Measurements from ENCODE around the gene CDC6. TPM values are rescaled to one million over a fixed set of nuclear protein-coding genes. Genes with fewer than 3 reads are reported as not detected.

Gene CDC6
- total RNA-seq, 2 experiments from 2014 or later, result 95.6 to 95.7 TPM

- Mint-ChIP-seq H3K4me1 (ENCODE audit: low read depth) (peaks cover 10% of the 10 kb centered on the region), H3K4me3 (no peak overlapping the region), H3K27ac (no peak overlapping the region), H3K27me3 (no peaks in the 10 kb centered on the region), H3K36me3 (peaks cover 17% of the 10 kb centered on the region), H3K9me3 (no peaks in the 10 kb centered on the region)
- intact Hi-C loops (cut with micrococcal nuclease), result no loop called here
- DNase-seq, result no peak
- ChIA-PET POLR2A (no interaction called here), CTCF (interaction anchor here (0.7 kb wide), 1 partner anchor 18 kb away, joined by 3 read pairs; no protein-coding TSS in a partner anchor)
Observed at GRCh38 chr17:40264458-40265185, 23.1 kb upstream of the CDC6 start.

GRCh38 chr17:40265337-40265736, 22.3 kb upstream of the CDC6 start:
- intact Hi-C loops (cut with micrococcal nuclease), result no loop called here
- Mint-ChIP-seq H3K27ac (no peak overlapping the region), H3K4me3 (no peak overlapping the region), H3K36me3 (peaks cover 17% of the 10 kb centered on the region), H3K9me3 (no peaks in the 10 kb centered on the region), H3K27me3 (no peaks in the 10 kb centered on the region), H3K4me1 (ENCODE audit: low read depth) (peaks cover 10% of the 10 kb centered on the region)
- ChIA-PET POLR2A (no interaction called here), CTCF (no interaction called here)
- DNase-seq, result no peak

- no peaks in the 10 kb centered on the region for H3K9me3 Mint-ChIP-seq
- CTCF ChIA-PET, result no interaction called here
Observed at GRCh38 chr17:40266882-40267281, 20.8 kb upstream of the CDC6 start.

GRCh38 chr17:40268141-40268712, 19.5 kb upstream of the CDC6 start:
- DNase-seq, result no peak
- Mint-ChIP-seq H3K4me3 (no peak overlapping the region), H3K27ac (no peak overlapping the region), H3K9me3 (no peaks in the 10 kb centered on the region), H3K36me3 (peaks cover 7% of the 10 kb centered on the region), H3K4me1 (ENCODE audit: low read depth) (no peaks in the 10 kb centered on the region), H3K27me3 (no peaks in the 10 kb centered on the region)
- intact Hi-C loops (cut with micrococcal nuclease), result no loop called here
- POLR2A ChIA-PET, result interaction anchor here (1.3 kb wide), 1 partner anchor 10 kb away, joined by 3 read pairs; no protein-coding TSS in a partner anchor
- CTCF ChIA-PET, result no interaction called here

More at GRCh38 chr17:40266882-40267281, 20.8 kb upstream of the CDC6 start:
- Mint-ChIP-seq H3K27ac (no peak overlapping the region), H3K4me3 (no peak overlapping the region), H3K27me3 (no peaks in the 10 kb centered on the region), H3K4me1 (ENCODE audit: low read depth) (peaks cover 10% of the 10 kb centered on the region), H3K36me3 (peaks cover 14% of the 10 kb centered on the region)
- no peak for DNase-seq
- intact Hi-C loops (cut with micrococcal nuclease), result no loop called here
- POLR2A ChIA-PET, result interaction anchor here (1.3 kb wide), 1 partner anchor 8 kb away, joined by 3 read pairs; no protein-coding TSS in a partner anchor

- Mint-ChIP-seq H3K27me3 (no peaks in the 10 kb centered on the region), H3K4me3 (no peak overlapping the region), H3K36me3 (peaks cover 42% of the 10 kb centered on the region), H3K9me3 (no peaks in the 10 kb centered on the region), H3K4me1 (ENCODE audit: low read depth) (peaks cover 20% of the 10 kb centered on the region), H3K27ac (no peak overlapping the region)
- ChIA-PET POLR2A (no interaction called here), CTCF (no interaction called here)
- no peak for DNase-seq
- intact Hi-C loops (cut with micrococcal nuclease), result no loop called here
Observed at GRCh38 chr17:40278414-40278813, 9.3 kb upstream of the CDC6 start.

- no peak overlapping the region for H3K27ac Mint-ChIP-seq
- intact Hi-C loops (cut with micrococcal nuclease), result no loop called here
- ChIA-PET POLR2A (interaction anchor here (0.6 kb wide), 1 partner anchor 34 kb away, joined by 3 read pairs; no protein-coding TSS in a partner anchor), CTCF (no interaction called here)
- DNase-seq, result no peak
- no peak overlapping the region for H3K4me3 Mint-ChIP-seq
- no peaks in the 10 kb centered on the region for H3K9me3 Mint-ChIP-seq
- H3K4me1 Mint-ChIP-seq (ENCODE audit: low read depth), result peaks cover 28% of the 10 kb centered on the region
- H3K27me3 Mint-ChIP-seq, result no peaks in the 10 kb centered on the region
- H3K36me3 Mint-ChIP-seq, result peaks cover 36% of the 10 kb centered on the region
Observed at GRCh38 chr17:40279402-40279801, 8.3 kb upstream of the CDC6 start.

- H3K36me3 Mint-ChIP-seq, result peaks cover 27% of the 10 kb centered on the region
- peak; percentile 27 for DNase-seq
- H3K4me1 Mint-ChIP-seq (ENCODE audit: low read depth), result peaks cover 36% of the 10 kb centered on the region
- peak overlapping the region; percentile 69 for H3K27ac Mint-ChIP-seq
- intact Hi-C loops (cut with micrococcal nuclease), result loop anchor here (5.0 to 10.0 kb wide), 2 partner anchors 49 to 267 kb away; partner anchors contain the start of gene CSF3
- no peaks in the 10 kb centered on the region for H3K27me3 Mint-ChIP-seq
- CTCF ChIA-PET, result interaction anchor here (1.3 kb wide), 1 partner anchor 9 kb away, joined by 3 read pairs; no protein-coding TSS in a partner anchor
- H3K4me3 Mint-ChIP-seq, result no peak overlapping the region
- POLR2A ChIA-PET, result interaction anchor here (1.2 to 2.7 kb wide), 2 partner anchors 63 to 136 kb away, joined by 3 to 13 read pairs; partner anchors contain the start of genes TOP2A and WIPF2
- H3K9me3 Mint-ChIP-seq, result no peaks in the 10 kb centered on the region
Observed at GRCh38 chr17:40281663-40282062, 6.0 kb upstream of the CDC6 start.

GRCh38 chr17:40283662-40284061, 4.0 kb upstream of the CDC6 start:
- H3K36me3 Mint-ChIP-seq, result peaks cover 19% of the 10 kb centered on the region

GRCh38 chr17:40284085-40284713, 3.5 kb upstream of the CDC6 start:
- H3K27ac Mint-ChIP-seq, result peak overlapping the region; percentile 71
- POLR2A ChIA-PET, result interaction anchor here (0.6 to 0.7 kb wide), 2 partner anchors 65 to 1120 kb away, joined by 3 to 4 read pairs; partner anchors contain the start of gene WIPF2

More at GRCh38 chr17:40283662-40284061, 4.0 kb upstream of the CDC6 start:
- intact Hi-C loops (cut with micrococcal nuclease), result loop anchor here (1.0 to 10.0 kb wide), 4 partner anchors 51 to 269 kb away; partner anchors contain the start of gene CSF3
- Mint-ChIP-seq H3K4me1 (ENCODE audit: low read depth) (peaks cover 47% of the 10 kb centered on the region), H3K4me3 (peak overlapping the region; percentile 44), H3K27ac (peak overlapping the region; percentile 90), H3K27me3 (no peaks in the 10 kb centered on the region), H3K9me3 (no peaks in the 10 kb centered on the region)
- ChIA-PET CTCF (interaction anchor here (0.9 to 2.3 kb wide), 12 partner anchors 11 to 256 kb away, joined by 3 to 14 read pairs (median 6); partner anchors contain the start of gene WIPF2), POLR2A (interaction anchor here (0.7 to 2.7 kb wide), 2 partner anchors 65 kb away, joined by 4 to 13 read pairs; partner anchors contain the start of gene WIPF2)
- no peak for DNase-seq

GRCh38 chr17:40286473-40286872, 1.2 kb upstream of the CDC6 start:
- Mint-ChIP-seq H3K36me3 (peaks cover 33% of the 10 kb centered on the region), H3K4me1 (ENCODE audit: low read depth) (peaks cover 67% of the 10 kb centered on the region), H3K27me3 (no peaks in the 10 kb centered on the region), H3K27ac (no peak overlapping the region), H3K4me3 (no peak overlapping the region), H3K9me3 (no peaks in the 10 kb centered on the region)
- POLR2A ChIA-PET, result no interaction called here
- CTCF ChIA-PET, result interaction anchor here (0.8 to 2.0 kb wide), 2 partner anchors 68 to 85 kb away, joined by 4 to 10 read pairs; no protein-coding TSS in a partner anchor
- no peak for DNase-seq
- intact Hi-C loops (cut with micrococcal nuclease), result loop anchor here (2.0 to 10.0 kb wide), 2 partner anchors 174 to 272 kb away; partner anchors contain the start of gene CSF3

More at GRCh38 chr17:40284085-40284713, 3.5 kb upstream of the CDC6 start:
- CTCF ChIA-PET, result interaction anchor here (1.1 to 2.3 kb wide), 11 partner anchors 10 to 257 kb away, joined by 3 to 14 read pairs (median 6); partner anchors contain the start of gene WIPF2
- Mint-ChIP-seq H3K4me1 (ENCODE audit: low read depth) (peaks cover 51% of the 10 kb centered on the region), H3K4me3 (peak overlapping the region; percentile 44), H3K36me3 (peaks cover 23% of the 10 kb centered on the region), H3K27me3 (no peaks in the 10 kb centered on the region), H3K9me3 (no peaks in the 10 kb centered on the region)
- no peak for DNase-seq
- intact Hi-C loops (cut with micrococcal nuclease), result loop anchor here (5.0 to 10.0 kb wide), 2 partner anchors 52 to 269 kb away; partner anchors contain the start of gene CSF3

GRCh38 chr17:40287159-40287493, 553 bp upstream of the CDC6 start:
- peak overlapping the region; percentile 99 for H3K4me3 Mint-ChIP-seq
- H3K27me3 Mint-ChIP-seq, result no peaks in the 10 kb centered on the region
- peaks cover 34% of the 10 kb centered on the region for H3K36me3 Mint-ChIP-seq
- H3K27ac Mint-ChIP-seq, result peak overlapping the region; percentile 94
- peaks cover 62% of the 10 kb centered on the region for H3K4me1 Mint-ChIP-seq (ENCODE audit: low read depth)
- DNase-seq, result no peak
- ChIA-PET CTCF (no interaction called here), POLR2A (interaction anchor here (1.6 kb wide), 1 partner anchor 68 kb away, joined by 13 read pairs; the partner anchor contains the start of gene WIPF2)
- H3K9me3 Mint-ChIP-seq, result no peaks in the 10 kb centered on the region
- intact Hi-C loops (cut with micrococcal nuclease), result loop anchor here (1.0 to 10.0 kb wide), 5 partner anchors 35 to 272 kb away; partner anchors contain the start of genes CSF3 and WIPF2
